SHP77 (cell line): Measurements from ENCODE around the gene EXOC3L4.

Source experiments
- DNase-seq, 2 experiments: peaks; one replicate each; lab custom pipeline; 2025; lab: John Stamatoyannopoulos, UW

Gene EXOC3L4

DNA sequence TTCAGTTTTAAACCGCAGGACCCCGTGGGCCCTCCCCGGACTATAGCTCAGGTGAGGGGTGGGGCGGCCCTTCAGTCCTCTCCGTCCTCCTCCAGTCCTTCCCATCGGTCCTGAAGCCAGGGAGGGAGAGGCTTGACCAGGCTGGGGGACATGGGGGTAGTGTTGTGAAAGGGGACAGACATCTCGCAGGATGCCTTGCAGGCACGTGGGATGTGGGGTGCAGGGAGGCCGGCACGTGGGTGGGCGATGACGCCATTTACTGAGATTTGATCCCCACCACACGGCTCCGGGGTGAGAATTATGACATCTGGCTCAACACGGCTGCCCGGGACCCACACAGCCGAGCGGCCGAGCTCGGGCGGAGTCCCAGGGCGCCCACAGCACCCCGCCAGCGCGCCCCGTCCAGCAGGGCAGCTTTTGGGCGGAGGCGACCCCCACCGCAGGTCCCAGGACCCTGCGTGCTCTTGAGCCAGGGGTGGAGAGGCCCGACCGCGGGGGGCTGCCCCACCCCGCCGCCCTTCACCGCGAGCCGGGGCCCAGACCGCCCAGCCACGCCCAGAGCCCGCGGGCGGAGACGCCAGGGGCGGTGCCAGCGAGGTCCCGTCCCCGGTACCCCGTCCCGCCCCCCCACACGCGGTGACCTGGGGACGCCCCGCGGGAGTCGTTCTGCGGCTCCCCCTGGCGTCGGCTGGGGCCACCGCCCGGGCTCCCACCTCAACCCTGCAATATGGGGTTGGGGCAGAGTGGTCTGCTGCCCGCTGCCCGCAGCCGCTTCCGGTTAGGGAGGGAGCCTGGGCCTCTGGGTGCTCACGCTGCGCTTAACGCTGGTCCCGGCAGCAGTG, 3.3 kb upstream of the EXOC3L4 start:
- DNase-seq = no peak

DNA sequence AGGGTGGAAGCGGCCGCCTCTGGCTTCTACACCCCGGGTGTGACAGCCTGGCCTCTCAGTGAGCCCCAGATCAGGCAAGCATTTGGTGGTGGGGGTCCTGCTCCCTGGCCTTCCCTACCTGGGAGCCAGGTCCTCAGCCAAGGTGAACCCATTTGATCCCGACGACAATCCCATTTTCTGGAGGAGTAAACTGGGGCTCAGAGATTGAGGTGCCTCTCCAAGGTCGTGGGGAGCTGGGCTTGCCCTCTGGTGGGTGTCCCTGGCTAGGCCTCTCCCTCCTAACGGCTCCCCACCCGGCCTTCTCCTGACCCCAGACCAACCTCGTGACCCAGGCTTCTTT, 2.7 kb upstream of the EXOC3L4 start:
- DNase-seq = no peak

DNA sequence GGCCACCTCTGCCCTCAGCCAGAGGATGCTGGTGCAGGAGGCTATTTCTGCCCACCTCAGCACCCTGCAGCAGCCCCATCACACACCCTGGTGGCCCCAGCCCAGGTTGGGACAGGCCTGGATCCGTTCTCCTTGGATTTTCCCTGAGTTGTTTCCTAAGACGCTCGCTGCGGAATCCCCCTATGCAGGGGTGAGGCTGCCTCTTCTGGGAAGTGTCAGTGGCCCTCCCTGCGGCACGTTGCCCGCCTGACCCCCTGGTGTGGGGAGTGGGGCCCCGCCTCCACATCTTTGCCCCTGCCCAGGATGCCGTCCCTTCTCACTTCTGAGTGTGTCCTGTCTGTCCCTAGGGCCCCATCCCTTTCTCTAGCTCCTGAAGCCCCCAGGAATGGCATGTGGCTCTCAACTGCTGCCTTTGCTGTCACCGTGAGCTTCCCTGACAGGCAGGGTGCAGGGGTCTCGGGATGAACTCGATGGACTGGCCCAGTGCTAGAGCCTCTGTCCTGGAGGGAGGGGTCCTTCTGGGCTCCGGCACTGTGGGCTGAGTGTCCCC, 594 bp upstream of the EXOC3L4 start:
- no peak for DNase-seq

DNA sequence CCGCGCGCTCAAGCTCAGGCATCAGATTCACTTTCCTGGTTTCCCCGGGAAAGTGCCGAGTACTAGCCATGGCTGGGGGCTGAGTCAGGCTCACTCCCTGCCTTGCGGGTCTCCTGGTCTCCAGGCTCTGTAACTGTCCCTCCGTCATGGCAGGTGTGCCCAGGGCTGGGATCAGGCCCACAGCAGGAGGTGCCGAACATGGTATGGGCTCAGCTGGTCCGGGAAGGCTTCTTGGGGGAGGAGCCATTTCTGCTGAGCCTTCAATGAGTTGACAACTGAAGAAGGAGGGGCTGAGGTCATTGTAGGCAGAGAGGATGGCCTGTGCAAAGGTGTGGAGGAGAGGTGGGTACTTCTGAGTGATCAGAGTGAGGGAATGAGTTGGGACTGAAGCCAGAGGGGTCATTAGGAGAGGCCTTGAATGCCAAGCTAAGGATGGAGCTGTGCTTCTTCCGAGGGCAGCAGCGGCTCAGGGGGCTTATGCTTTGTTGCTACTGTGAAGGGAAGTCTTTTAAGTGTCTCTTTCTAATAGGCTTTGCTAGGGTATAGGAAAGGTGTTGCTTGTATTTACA, 769 bp downstream of the EXOC3L4 start:
- no peak for DNase-seq

DNA sequence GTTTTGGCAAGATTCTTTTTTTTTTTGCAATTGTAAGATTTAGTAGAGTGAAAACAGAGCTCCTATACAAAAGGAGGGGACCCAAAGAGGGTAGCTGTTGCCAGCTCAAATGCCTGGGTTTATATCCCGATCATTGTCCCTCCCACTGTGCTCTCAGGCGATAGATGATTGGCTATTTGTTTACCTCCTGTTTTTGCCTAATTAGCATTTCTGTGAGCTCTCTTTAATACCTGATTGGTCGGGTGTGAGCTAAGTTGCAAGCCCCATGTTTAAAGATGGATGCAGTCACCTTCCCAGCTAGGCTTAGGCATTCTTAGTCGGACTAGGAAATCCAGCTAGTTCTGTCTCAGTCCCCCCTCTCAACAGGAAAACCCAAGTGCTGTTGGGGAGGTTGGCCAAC, 1.9 kb downstream of the EXOC3L4 start:
- DNase-seq = no peak

DNA sequence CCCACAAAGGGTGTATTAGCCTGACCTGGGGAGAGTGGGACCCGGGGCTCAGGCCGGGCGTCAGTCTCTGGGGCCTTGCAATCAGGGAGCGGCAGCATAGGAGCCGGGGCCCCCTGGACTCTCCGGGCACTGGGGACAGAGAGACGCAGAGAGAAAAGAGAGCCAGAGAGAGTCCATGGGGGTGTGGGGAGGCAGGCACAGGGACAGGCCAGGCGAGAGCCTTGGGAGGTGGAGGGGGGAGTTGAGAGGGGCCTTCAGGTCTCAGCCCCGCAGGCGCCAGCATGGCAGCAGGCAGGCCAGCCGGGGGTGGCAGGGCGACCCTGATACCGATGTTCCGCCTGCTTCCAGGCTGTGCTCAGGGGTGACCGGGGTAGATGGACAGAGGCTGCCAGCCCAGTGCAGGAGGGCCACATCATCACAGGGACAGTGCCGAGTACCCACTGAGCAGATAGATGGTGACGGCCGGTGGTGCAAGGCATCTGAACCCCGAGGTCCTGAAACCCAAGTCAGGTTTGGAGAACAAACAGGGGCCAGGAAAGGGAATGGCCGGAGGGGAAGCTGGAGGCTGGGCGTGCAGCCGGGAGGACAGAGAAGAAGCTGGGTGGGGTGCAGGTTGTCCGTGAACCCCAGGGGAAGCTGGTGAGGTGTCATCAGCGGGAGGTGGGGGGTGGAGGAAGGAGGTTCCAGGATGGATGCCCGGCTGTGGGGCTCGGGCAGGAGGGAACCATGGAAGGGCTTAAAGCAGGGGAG, 2.9 kb downstream of the EXOC3L4 start:
- DNase-seq = no peak

DNA sequence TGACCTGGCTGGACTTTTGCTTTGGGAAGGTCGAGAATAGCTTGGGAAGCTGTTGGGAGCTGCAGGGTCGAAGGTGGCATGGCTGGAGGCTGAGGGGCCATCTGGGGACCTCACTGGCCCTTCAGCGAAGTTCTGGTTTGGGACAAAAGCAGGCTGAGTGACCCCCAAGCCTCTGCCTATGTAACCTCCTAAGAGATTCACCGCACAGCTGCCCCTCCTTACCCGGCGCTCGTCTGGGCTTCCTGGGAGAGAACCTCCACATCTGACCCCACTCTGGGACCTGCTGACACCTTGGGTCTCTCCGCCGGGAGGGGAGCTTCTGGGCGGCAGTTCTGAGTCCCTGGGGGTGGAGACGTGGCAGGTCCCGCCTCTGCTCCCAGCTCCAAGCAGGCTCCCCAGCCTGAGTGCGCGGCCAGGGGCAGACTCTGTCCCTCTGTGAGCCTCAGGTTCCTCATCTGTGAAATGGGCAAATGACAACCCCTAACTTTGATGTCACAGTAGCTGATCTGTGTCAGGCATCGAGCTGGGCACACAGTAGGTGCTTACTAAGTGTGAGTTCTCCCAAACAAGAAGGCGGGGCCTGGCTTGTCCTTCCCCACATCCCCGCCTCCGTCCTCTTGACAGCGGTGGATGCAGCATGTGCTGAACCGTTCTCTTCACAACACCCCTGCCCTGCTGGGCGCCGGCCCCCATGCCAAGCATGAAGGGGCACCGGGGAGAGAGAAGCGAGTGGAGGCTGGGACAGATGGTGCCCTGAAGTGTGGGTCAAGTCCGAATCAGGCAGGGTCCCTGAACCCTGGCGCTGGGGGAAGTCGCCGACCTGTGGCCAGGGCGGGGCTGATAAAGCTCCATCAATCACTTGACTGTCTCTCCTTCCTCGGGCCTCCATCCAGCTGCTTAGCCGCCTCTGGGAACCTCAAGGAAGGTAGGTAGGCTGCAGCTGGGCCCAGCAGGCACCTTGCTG, 3.8 kb downstream of the EXOC3L4 start:
- DNase-seq = no peak

DNA sequence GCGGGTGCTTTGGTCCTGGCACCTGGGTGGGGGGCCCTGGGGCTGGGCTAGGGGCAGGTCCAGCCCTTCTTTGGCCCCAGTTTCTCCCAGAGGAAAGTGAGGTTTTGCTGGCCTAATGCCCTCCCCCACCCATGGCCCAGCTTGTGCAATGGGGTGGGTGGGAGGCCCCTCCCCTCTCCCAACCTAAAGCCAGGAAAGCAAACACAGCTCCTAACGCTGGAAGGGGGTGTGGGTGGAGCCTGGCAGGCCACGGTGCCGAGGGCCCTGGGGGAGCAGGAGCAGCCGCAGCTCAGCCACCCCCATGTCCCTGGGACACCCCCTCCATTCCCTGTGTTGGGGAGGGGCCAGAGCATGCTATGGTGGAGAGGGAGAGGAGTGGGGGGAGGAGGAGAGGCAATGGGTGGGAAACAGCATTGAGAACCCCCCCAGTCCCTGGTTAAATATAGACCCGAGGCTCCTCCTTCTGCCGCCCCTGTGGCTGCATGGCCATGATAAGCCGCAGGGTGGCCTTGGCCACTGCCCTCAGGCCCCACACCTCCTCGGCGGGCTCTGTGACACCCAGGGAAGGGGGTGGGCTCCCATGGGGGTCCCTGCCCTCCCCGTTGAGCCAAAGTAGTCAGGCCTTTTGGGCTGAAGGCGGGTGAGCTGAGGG, 4.7 kb downstream of the EXOC3L4 start:
- no peak for DNase-seq

DNA sequence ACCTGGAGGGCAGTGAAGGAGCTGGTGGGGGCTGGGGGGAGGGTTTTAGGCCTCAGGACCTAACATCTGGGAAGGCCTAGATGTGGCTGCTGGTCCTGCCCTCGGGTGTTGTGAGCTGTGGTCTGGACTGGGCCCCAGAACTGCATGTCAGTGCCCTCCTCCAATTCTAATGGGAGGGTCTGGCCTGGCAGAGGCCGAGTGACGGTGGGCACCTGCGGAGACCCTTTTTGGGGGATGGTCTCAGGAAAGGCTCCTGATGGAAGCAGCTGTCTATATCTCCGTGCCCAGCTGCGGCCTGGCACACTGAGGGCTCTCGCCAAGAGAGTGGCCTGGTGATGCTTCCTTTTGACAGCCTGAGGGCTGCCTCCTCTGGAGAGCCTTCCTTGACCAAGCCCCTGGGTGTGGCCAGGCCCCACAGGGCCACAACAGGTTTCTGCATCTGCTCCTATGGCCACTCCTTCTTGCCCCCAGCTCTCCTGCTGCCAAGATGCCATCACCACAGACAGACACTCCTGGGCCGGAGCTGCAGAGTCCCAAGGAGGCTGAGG, 5.3 kb downstream of the EXOC3L4 start:
- no peak for DNase-seq

DNA sequence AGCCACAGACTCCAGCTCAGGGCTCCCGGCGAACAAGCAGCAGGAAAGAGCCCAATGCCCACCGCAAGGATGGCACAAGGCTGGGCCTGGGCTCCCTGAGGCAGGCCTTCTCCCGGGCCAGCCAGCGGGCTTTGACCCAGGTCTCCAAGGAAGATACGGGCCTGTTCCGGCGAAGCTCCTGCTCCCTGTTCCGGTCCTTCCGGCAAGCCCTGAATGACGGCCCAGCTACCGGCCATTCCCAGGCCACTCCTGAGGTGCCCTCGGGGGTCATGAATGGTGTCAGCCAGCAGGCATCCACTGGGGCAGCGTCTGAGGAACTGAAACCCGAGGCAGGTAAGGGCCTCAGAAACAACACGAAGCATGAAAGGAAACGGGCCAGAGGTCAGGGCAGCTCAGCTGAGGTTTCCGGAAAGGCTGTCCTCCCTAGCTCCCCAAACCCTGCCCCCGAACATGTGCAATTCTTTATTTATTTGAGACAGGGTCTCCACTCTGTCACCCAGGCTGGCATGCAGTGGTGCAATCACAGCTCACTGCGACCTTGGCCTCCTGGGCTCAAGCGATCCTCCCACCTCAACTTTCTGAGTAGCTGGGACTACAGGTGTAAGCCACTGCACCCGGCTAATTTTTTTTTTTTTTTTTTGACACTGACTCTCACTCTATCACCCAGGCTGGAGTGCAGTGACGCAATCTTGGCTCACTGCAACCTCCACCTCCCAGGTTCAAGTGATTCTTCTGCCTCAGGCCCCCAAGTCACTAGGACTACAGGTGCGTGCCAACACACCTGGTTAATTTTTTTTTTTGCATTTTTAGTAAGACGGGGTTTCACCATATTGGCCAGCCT, 6.0 kb downstream of the EXOC3L4 start:
- no peak for DNase-seq

DNA sequence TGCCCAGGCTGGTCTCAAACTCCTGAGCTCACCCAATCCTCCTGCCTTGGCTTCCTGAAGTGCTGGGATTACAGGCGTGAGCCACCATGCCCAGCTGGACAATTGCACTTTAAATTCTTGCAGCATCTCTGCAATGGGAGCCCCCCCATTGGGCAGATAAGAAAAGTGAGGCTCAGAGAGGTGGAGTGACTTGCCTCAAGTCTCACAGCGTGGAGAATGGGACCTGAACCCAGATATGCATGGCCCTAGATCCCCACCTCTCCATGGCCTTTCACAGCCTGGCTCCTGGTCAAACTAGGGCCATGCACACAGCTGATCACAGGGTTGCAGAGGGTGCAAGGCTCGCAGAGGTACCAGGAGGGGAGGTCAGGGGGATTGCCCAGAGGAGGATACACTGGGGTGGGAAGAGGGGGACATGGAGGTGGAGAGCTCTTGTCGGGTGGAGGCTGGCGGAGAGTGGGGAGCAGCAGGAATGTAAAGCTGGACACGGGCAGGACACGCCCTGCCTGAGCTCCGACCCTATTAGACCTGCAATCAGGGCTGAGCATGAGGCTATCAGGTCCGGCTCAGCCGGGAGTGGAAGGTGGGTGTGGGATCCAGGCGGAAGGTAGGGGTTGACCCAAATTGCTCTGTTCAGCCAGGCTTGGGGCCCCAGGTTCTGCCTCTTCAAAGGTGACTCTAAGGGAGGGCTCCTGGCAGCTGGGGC, 6.9 kb downstream of the EXOC3L4 start:
- no peak for DNase-seq

DNA sequence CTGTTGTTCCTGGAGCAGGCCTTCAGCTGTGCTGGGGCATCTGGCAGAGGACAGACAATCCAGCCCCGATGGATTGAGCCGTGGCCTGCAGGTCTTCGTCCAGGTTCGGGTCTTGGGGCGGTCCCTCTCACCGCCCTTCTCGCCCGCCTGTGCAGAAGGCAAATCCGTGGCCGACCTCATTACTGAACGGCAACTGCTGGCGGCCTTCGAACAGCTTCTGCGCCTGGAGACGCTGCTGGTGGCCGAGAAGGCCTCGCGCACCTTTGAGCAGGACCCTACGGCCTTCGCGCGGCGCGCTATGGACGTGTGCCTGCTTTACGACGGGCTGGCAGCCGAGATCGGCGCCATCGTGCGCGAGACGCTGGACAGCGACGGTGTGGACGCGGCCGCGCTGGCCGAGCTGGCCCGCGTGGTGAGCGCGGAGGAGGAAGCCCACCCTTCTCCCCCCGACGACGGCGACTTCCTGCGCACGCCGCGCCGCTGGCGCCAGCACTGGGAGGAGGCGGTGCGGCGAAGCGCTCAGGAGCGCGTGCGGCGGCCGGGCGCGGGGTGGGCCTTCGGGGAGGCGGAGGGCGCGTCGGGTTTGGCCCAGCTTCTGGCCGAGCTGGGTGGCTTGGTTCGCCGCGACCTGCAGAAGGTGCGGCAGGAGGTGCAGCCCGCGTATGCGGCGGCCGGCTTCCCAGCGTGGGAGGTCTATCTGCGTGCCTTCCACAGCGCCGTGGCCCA, 7.6 kb downstream of the EXOC3L4 start:
- no peak for DNase-seq

DNA sequence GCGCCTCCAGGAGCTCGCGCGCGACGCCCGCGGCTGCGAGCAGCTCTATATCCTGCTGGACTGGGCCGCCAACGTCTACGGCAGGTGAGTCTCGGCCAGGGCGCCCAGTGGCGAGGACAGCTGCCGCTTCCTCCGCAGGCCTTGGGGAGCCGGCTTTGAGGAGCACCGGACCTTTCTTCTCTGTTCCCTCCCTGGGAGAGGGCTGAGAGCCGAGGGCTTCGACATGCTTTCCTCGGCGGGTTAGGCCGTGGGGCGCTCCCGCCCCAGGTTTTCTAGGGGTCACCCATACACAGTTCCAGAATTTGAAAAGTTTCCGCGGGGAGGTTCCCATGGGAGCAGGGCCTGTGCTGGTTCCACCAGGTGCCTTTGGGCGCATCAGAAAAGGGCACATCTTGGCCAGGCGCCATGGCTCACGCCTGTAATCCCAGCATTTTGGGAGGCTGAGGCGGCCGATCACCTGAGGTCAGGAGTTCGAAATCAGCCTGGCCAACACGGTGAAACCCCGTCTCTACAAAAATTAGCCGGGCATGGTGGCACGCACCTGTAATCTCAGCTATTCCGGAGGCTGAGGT, 8.2 kb downstream of the EXOC3L4 start:
- no peak for DNase-seq

DNA sequence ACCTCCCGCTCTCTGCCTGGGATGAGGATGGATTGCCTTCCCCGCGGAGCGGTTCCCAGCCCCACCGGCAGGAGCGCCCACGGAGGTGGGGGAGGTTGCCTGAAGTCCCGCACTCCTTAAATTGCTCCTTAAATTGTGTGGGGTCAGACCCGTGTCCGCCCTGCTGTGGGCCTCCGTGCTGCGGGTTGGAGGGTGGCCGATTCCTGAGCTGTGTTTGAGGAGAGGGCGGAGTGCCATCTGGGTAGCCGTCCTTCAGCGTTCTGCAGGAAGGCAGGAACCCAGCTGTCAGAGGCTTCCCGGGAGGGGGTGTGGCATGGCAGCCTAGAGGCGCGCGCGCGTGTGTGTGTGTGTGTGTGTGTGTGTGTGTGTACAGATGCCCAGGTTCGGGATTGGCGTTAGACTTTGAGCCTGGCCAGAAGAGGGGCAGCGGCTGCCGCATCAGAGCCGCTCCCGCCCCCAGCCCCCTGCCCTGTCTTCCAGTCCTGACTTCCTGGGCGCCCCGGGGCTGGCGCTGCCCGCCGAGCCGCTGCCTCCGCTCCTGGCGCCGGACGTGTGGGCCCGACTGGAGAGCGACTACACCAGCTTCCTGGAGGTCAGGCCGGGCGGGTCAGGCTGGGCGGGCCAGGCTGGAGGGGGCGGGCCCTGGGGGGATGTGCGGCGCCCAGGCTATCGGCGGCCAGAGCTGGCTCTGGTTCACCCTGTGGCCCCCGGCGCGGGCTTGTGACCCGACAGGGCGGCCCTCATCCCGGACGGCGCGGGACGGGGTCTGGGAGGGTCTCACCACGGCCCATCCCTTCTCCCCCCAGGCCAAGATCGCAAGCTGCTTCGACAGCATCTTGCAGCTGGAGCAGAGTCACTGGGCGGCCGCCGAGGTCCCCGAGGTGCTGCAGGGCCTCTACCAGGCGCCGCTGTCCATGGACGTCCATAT, 9.2 kb downstream of the EXOC3L4 start:
- DNase-seq = peak; percentile 26 to 65

DNA sequence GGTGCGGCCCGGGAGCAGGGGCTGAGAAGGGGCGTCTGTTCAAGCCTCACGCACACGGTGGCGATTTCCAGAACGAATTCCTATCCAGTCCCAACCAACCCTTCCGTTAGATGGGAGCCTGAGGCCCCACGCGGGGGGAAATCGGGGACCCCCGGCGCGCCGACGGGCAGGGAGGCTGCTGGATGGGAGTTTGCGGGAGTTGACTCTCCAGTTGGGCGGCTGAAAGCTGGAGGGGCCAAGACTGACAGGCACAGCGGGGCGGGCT, 9.8 kb downstream of the EXOC3L4 start:
- no peak for DNase-seq

DNA sequence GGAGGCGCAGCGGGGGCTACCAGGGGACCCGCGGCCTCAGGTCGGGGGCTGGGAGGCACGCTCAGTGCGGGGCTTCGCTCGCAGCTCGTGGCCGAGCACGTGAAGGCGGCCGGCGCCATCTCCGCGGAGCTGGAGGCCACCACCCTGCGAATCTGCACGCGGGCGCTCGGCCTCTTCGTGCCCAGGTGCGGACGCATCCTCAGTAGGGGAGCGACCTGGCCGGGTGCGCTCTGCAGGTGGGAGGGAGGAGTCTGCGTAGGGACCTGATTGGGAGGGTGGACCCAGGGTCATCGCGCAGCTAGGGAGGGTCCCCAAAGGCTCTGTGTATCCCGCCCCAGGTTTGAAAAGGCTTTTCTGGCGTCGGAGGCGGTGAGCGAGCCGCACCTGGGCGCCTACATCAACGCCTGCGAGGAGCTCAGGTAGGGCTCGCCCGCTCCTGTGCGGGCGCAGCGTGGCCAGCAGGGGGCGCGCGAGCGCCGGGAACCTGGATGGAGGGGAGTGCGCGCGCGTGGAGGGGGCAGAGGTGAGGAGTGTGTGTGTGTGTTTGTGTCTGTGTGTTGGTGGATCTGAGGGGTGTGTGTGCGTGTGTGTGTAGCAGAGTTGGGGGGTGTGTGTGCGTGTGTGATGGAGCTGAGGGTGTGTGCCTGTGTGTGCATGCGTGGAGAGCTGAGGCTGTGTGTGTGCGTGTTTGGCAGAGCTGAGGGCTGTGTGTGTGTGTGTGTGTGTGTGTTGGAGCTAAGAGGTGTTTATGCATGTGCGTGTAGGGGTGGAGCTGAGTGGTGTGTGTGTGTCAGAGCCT, 10.3 kb downstream of the EXOC3L4 start:
- DNase-seq = peak; percentile 32 to 35
